ENCODE results near the gene SORCS3. TPM values are rescaled to one million over a fixed set of nuclear protein-coding genes. Genes with fewer than 3 reads are reported as not detected.

The SORCS3 gene
- total and polyA plus RNA-seq, 2 of the 4 experiments (the other 2 are of a cell fraction): not detected

- no peaks in the 10 kb centered on the region for H3K79me1 ChIP-seq (ENCODE audit: low read depth in 1 of 2, low read length in 2 of 2)
- no peak overlapping the region for H4K91ac ChIP-seq (ENCODE audit: insufficient read depth, low read depth, low read length)
- no peak overlapping the region for H3K18ac ChIP-seq (ENCODE audit: low read depth, low read length)
- no peak overlapping the region for H2BK20ac ChIP-seq (ENCODE audit: low read depth, low read length)
- no peaks in the 10 kb centered on the region for H3K27me3 ChIP-seq (ENCODE audit: control insufficient read depth, insufficient read depth, low read length)
- no peak overlapping the region for H3K9ac ChIP-seq (ENCODE audit: low read depth, low read length)
- H3K4me1 ChIP-seq (ENCODE audit: control insufficient read depth, insufficient read depth, low read length): no peaks in the 10 kb centered on the region
- ChIA-PET CTCF (no interaction called here), POLR2A (ENCODE audit: unreplicated experiment) (no interaction called here)
- H3K14ac ChIP-seq (replicated peaks; ENCODE audit: low read depth, low read length): no peak overlapping the region
- in situ Hi-C loops (cut with MboI; ENCODE audit: low sequenced_read_pairs): no loop called here
- no peak overlapping the region for H3K27ac ChIP-seq (ENCODE audit: insufficient read depth, low read length)
- no CpG with 5 or more reads among the region's 3 CpGs for WGBS, 2 experiments (ENCODE audit: extremely low coverage in 2 of 2, insufficient read length in 1 of 2)
- no peak overlapping the region for H2AK9ac ChIP-seq (replicated peaks; ENCODE audit: low read depth, low read length, poor library complexity)
- H3K56ac ChIP-seq (ENCODE audit: extremely low read depth, insufficient read depth, low read length): no peak overlapping the region
- no peaks in the 10 kb centered on the region for H4K20me1 ChIP-seq (ENCODE audit: insufficient read depth, low read length)
- no peak overlapping the region for H4K5ac ChIP-seq (ENCODE audit: low read depth, low read length)
- no TSS peak for BruUV-seq (replicated peaks)
- intact Hi-C loops (cut with micrococcal nuclease): no loop called here
- no peak overlapping the region for H2BK120ac ChIP-seq (ENCODE audit: low read depth, low read length)
- H3K23ac ChIP-seq (ENCODE audit: low read depth, low read length): no peak overlapping the region
- DNase-seq: no peak
- H3K4me3 ChIP-seq (ENCODE audit: insufficient read depth, low read depth, low read length): no peak overlapping the region
- no peak overlapping the region for H2BK15ac ChIP-seq (ENCODE audit: low read depth, low read length)
- H3K4me2 ChIP-seq (ENCODE audit: low read depth, low read length): no peak overlapping the region
- no peaks in the 10 kb centered on the region for H3K36me3 ChIP-seq (ENCODE audit: control insufficient read depth, insufficient read depth, low read length)
- H2AK5ac ChIP-seq (ENCODE audit: low read depth, low read length): no peak overlapping the region
- H2AFZ ChIP-seq (replicated peaks; ENCODE audit: low read length, poor library complexity): no peak overlapping the region
- no peak for ATAC-seq (ENCODE audit: low read depth)
- H3K9me1 ChIP-seq (ENCODE audit: insufficient read depth, low read length): no peaks in the 10 kb centered on the region
- dilution Hi-C loops (cut with HindIII; ENCODE audit: low sequenced_read_pairs, unreplicated experiment): no loop called here
- peaks cover 5% of the 10 kb centered on the region for H3K9me3 ChIP-seq (ENCODE audit: control insufficient read depth, insufficient read depth, low read length)
- TF ChIP-seq NFE2L2 (IDR thresholded peaks at IDR 0.05; ENCODE audit: low read depth, low read length): no peak
- TF ChIP-seq CEBPB (IDR thresholded peaks at IDR 0.05; ENCODE audit: low read depth, low read length): no peak
- TF ChIP-seq RAD21 (IDR thresholded peaks at IDR 0.05; ENCODE audit: low read length): no peak
- no peak for TF ChIP-seq RCOR1 (IDR thresholded peaks at IDR 0.05; ENCODE audit: insufficient replicate concordance, low read length)
- no peak for TF ChIP-seq BHLHE40 (IDR thresholded peaks at IDR 0.05; ENCODE audit: low read depth, low read length)
- no peak for TF ChIP-seq RFX5 (IDR thresholded peaks at IDR 0.05; ENCODE audit: low read depth, low read length)
- no peak for TF ChIP-seq POLR2A (IDR thresholded peaks at IDR 0.05; ENCODE audit: low read depth, low read length)
- no peak for TF ChIP-seq CHD1 (IDR thresholded peaks at IDR 0.05; ENCODE audit: low read depth, low read length)
- no peak for TF ChIP-seq MAZ (IDR thresholded peaks at IDR 0.05; ENCODE audit: borderline replicate concordance, low read depth, low read length)
- no peak for TF ChIP-seq MAFK (IDR thresholded peaks at IDR 0.05; ENCODE audit: low read depth, low read length)
- no peak for TF ChIP-seq CTCF (conservative IDR thresholded peaks at IDR 0.05; ENCODE audit: low read depth, low read length)
- TF ChIP-seq FOS (IDR thresholded peaks at IDR 0.05; ENCODE audit: low read depth, low read length): no peak
- H2BK5ac ChIP-seq (ENCODE audit: low read depth, low read length, poor library complexity, severe bottlenecking): no peak overlapping the region
- no peak overlapping the region for H3K4ac ChIP-seq (ENCODE audit: low read depth, low read length)
- no peak overlapping the region for H4K8ac ChIP-seq (ENCODE audit: low read depth in 2 of 2, low read length in 2 of 2)
Observed at GRCh38 chr10:105113666-105114065, 472.6 kb downstream of the SORCS3 start.

Data from IMR-90 (cell line).